Femur (tissue), 1 donor: ENCODE results near the gene TNNI3.
"Not testable (repeated sequence)": the region's sequence is repeated elsewhere in the genome, so short reads cannot be mapped to it uniquely, and the experiment has no call there.

Source experiments
- DNase-seq: peaks from one replicate; pipeline ENCODE4 v3.0.0-alpha.2; 2017

Gene TNNI3

GRCh38 chr19:55111238-55111831 is 46.2 kb downstream of the TNNI3 start:
- DNase-seq: no peak

GRCh38 chr19:55109527-55110291 is 47.8 kb downstream of the TNNI3 start:
- no peak for DNase-seq

- not testable (repeated sequence) for DNase-seq
Measured at GRCh38 chr19:55107252-55107651, 50.3 kb downstream of the TNNI3 start.

GRCh38 chr19:55106591-55106990 is 50.9 kb downstream of the TNNI3 start:
- DNase-seq: no peak

GRCh38 chr19:55105237-55105636 is 52.3 kb downstream of the TNNI3 start:
- DNase-seq: no peak

- DNase-seq: no peak
Measured at GRCh38 chr19:55103190-55103589, 54.3 kb downstream of the TNNI3 start.
